ENCODE data around the gene SHQ1.

The SHQ1 gene

GRCh38 chr3:72847282-72847681 lies 963 bp downstream of the SHQ1 start:
- Histone ChIP-seq H3K4me1 (ENCODE audit: insufficient read depth, low read length, poor library complexity, severe bottlenecking) (peaks cover 64% of the 10 kb centered on the region), H3K36me3 (ENCODE audit: insufficient read depth, low read length) (no peaks in the 10 kb centered on the region), H4K20me1 (ENCODE audit: insufficient read depth, low read length, poor library complexity, severe bottlenecking) (peaks cover 20% of the 10 kb centered on the region), H2AFZ (ENCODE audit: low read length) (no peak overlapping the region), H3K9ac (ENCODE audit: low read depth, low read length, poor library complexity, severe bottlenecking) (peak overlapping the region; percentile 76), H3K79me2 (ENCODE audit: insufficient read depth, low read length) (peaks cover 45% of the 10 kb centered on the region), H3F3A (ENCODE audit: low read depth) (peaks cover 9% of the 10 kb centered on the region; the same call in 1 of the 2 replicates), H3K27me3 (ENCODE audit: insufficient read depth, low read length, poor library complexity, severe bottlenecking) (no peaks in the 10 kb centered on the region), H3K4me2 (ENCODE audit: low read depth, low read length, poor library complexity, severe bottlenecking) (peak overlapping the region; percentile 92), H3K9me2 (replicated peaks; ENCODE audit: low read depth, low read length) (no peaks in the 10 kb centered on the region), H3K9me3 (ENCODE audit: insufficient read depth, low read depth, low read length) (no peaks in the 10 kb centered on the region), H3K4me3 (ENCODE audit: low read length, poor library complexity, severe bottlenecking) (peak overlapping the region; percentile 77)
- TF ChIP-seq CTCF (conservative IDR thresholded peaks at IDR 0.05; ENCODE audit: low read length) (no peak), EZH2phosphoT487 (IDR thresholded peaks at IDR 0.05; ENCODE audit: borderline replicate concordance) (no peak)

- peak overlapping the region; percentile 92 for H3K4me2 ChIP-seq (ENCODE audit: low read depth, low read length, poor library complexity, severe bottlenecking)
- H3K27me3 ChIP-seq (ENCODE audit: insufficient read depth, low read length, poor library complexity, severe bottlenecking): no peaks in the 10 kb centered on the region
- no peak for TF ChIP-seq CTCF (conservative IDR thresholded peaks at IDR 0.05; ENCODE audit: low read length)
- TF ChIP-seq EZH2phosphoT487 (IDR thresholded peaks at IDR 0.05; ENCODE audit: borderline replicate concordance): no peak
- no peaks in the 10 kb centered on the region for H3K9me2 ChIP-seq (replicated peaks; ENCODE audit: low read depth, low read length)
- peaks cover 9% of the 10 kb centered on the region; the same call in 1 of the 2 replicates for H3F3A ChIP-seq (ENCODE audit: low read depth)
- no peaks in the 10 kb centered on the region for H3K9me3 ChIP-seq (ENCODE audit: insufficient read depth, low read depth, low read length)
- peaks cover 20% of the 10 kb centered on the region for H4K20me1 ChIP-seq (ENCODE audit: insufficient read depth, low read length, poor library complexity, severe bottlenecking)
- no peak overlapping the region for H2AFZ ChIP-seq (ENCODE audit: low read length)
- H3K4me1 ChIP-seq (ENCODE audit: insufficient read depth, low read length, poor library complexity, severe bottlenecking): peaks cover 64% of the 10 kb centered on the region
- H3K4me3 ChIP-seq (ENCODE audit: low read length, poor library complexity, severe bottlenecking): peak overlapping the region; percentile 77
- H3K36me3 ChIP-seq (ENCODE audit: insufficient read depth, low read length): peaks cover 11% of the 10 kb centered on the region
- H3K9ac ChIP-seq (ENCODE audit: low read depth, low read length, poor library complexity, severe bottlenecking): peak overlapping the region; percentile 76
- H3K79me2 ChIP-seq (ENCODE audit: insufficient read depth, low read length): peaks cover 45% of the 10 kb centered on the region
Measured at GRCh38 chr3:72846166-72846565, 2.1 kb downstream of the SHQ1 start.

GRCh38 chr3:72844436-72844993 lies 3.7 kb downstream of the SHQ1 start:
- Histone ChIP-seq H3K27me3 (ENCODE audit: insufficient read depth, low read length, poor library complexity, severe bottlenecking) (no peaks in the 10 kb centered on the region), H4K20me1 (ENCODE audit: insufficient read depth, low read length, poor library complexity, severe bottlenecking) (peaks cover 20% of the 10 kb centered on the region), H2AFZ (ENCODE audit: low read length) (no peak overlapping the region), H3K36me3 (ENCODE audit: insufficient read depth, low read length) (peaks cover 18% of the 10 kb centered on the region), H3K9me2 (replicated peaks; ENCODE audit: low read depth, low read length) (no peaks in the 10 kb centered on the region), H3F3A (ENCODE audit: low read depth) (peaks cover 9% of the 10 kb centered on the region; the same call in 1 of the 2 replicates), H3K9me3 (ENCODE audit: insufficient read depth, low read depth, low read length) (no peaks in the 10 kb centered on the region), H3K4me2 (ENCODE audit: low read depth, low read length, poor library complexity, severe bottlenecking) (peak overlapping the region; percentile 92), H3K4me1 (ENCODE audit: insufficient read depth, low read length, poor library complexity, severe bottlenecking) (peaks cover 52% of the 10 kb centered on the region), H3K79me2 (ENCODE audit: insufficient read depth, low read length) (peaks cover 45% of the 10 kb centered on the region), H3K9ac (ENCODE audit: low read depth, low read length, poor library complexity, severe bottlenecking) (no peak overlapping the region), H3K4me3 (ENCODE audit: low read length, poor library complexity, severe bottlenecking) (peak overlapping the region; percentile 77)
- no peak for TF ChIP-seq EZH2phosphoT487 (IDR thresholded peaks at IDR 0.05; ENCODE audit: borderline replicate concordance)
- no peak for TF ChIP-seq CTCF (conservative IDR thresholded peaks at IDR 0.05; ENCODE audit: low read length)

Data from Loucy (cell line).